Osteocyte (in vitro differentiated cells): ENCODE data around the gene TOMM22. TPM values are rescaled to one million over a fixed set of nuclear protein-coding genes. Genes with fewer than 3 reads are reported as not detected.
A peak's percentile ranks its signal among the peaks of the same experiment; 100 is the strongest.

Experiments
- DNase-seq: peaks from one replicate; pipeline ENCODE4 v3.0.0; 2021; ENCODE audit warnings: mixed read lengths; ENCODE audit not compliant: unreplicated experiment; ENCODE audit errors: extremely low spot score
- H3K27ac Mint-ChIP-seq: one replicate; pipeline ENCODE4 v1.8.0; 2021; ENCODE audit warnings: mild to moderate bottlenecking, mixed read lengths; ENCODE audit not compliant: unreplicated experiment
- H3K27me3 Mint-ChIP-seq: one replicate; pipeline ENCODE4 v1.8.0; 2021; ENCODE audit warnings: mixed read lengths; ENCODE audit not compliant: unreplicated experiment
- H3K36me3 Mint-ChIP-seq: one replicate; pipeline ENCODE4 v1.8.0; 2021; ENCODE audit warnings: mixed read lengths; ENCODE audit not compliant: unreplicated experiment
- H3K4me1 Mint-ChIP-seq: one replicate; pipeline ENCODE4 v1.8.0; 2021; ENCODE audit warnings: mixed read lengths; ENCODE audit not compliant: unreplicated experiment
- H3K4me3 Mint-ChIP-seq: one replicate; pipeline ENCODE4 v1.8.0; 2021; ENCODE audit warnings: mild to moderate bottlenecking, moderate library complexity, mixed read lengths; ENCODE audit not compliant: unreplicated experiment
- H3K9me3 Mint-ChIP-seq: one replicate; pipeline ENCODE4 v1.8.0; 2021; ENCODE audit warnings: mixed read lengths; ENCODE audit not compliant: unreplicated experiment
- CTCF ChIP-seq: fragments of 200-600 bp; sonication (generic); IDR thresholded peaks from 2 replicates; pipeline ENCODE4 v1.5.0; 2021; ENCODE audit warnings: antibody characterized with exemption, mild to moderate bottlenecking, moderate library complexity
- total RNA-seq: library from RNA; stranded (reverse); gene quantifications from 2 replicates; pipeline ENCODE4 v1.2.1, GENCODE V29; 2021

Gene TOMM22
- total RNA-seq, 1 donor from 2014 or later: 61.0 TPM

- peaks cover 9% of the 10 kb centered on the region for H3K36me3 Mint-ChIP-seq
- H3K4me1 Mint-ChIP-seq: peaks cover 61% of the 10 kb centered on the region
- no peak overlapping the region for H3K27ac Mint-ChIP-seq
- H3K4me3 Mint-ChIP-seq: no peak overlapping the region
- no peaks in the 10 kb centered on the region for H3K27me3 Mint-ChIP-seq
- TF ChIP-seq CTCF: no peak
- no peak for DNase-seq
- no peaks in the 10 kb centered on the region for H3K9me3 Mint-ChIP-seq
Measured at GRCh38 chr22:38710866-38711265, 29.1 kb downstream of the TOMM22 start.

GRCh38 chr22:38712486-38713207 is 30.9 kb downstream of the TOMM22 start:
- TF ChIP-seq CTCF: no peak
- Mint-ChIP-seq H3K4me3 (no peak overlapping the region), H3K27me3 (no peaks in the 10 kb centered on the region), H3K4me1 (peaks cover 64% of the 10 kb centered on the region), H3K36me3 (peaks cover 17% of the 10 kb centered on the region), H3K27ac (peak overlapping the region; percentile 41), H3K9me3 (no peaks in the 10 kb centered on the region)
- no peak for DNase-seq

- Mint-ChIP-seq H3K36me3 (peaks cover 17% of the 10 kb centered on the region), H3K9me3 (no peaks in the 10 kb centered on the region), H3K27ac (peak overlapping the region; percentile 60), H3K27me3 (no peaks in the 10 kb centered on the region), H3K4me1 (peaks cover 64% of the 10 kb centered on the region), H3K4me3 (no peak overlapping the region)
- TF ChIP-seq CTCF: no peak
- no peak for DNase-seq
Measured at GRCh38 chr22:38713921-38714320, 32.2 kb downstream of the TOMM22 start.

- DNase-seq: no peak
- H3K9me3 Mint-ChIP-seq: no peaks in the 10 kb centered on the region
- no peak overlapping the region for H3K4me3 Mint-ChIP-seq
- no peak for TF ChIP-seq CTCF
- H3K27me3 Mint-ChIP-seq: no peaks in the 10 kb centered on the region
- H3K4me1 Mint-ChIP-seq: peaks cover 71% of the 10 kb centered on the region
- peak overlapping the region; percentile 64 for H3K27ac Mint-ChIP-seq
- peaks cover 17% of the 10 kb centered on the region for H3K36me3 Mint-ChIP-seq
Measured at GRCh38 chr22:38715176-38715764, 33.5 kb downstream of the TOMM22 start.

GRCh38 chr22:38715852-38716251 is 34.1 kb downstream of the TOMM22 start:
- Mint-ChIP-seq H3K36me3 (peaks cover 15% of the 10 kb centered on the region), H3K9me3 (no peaks in the 10 kb centered on the region), H3K27ac (peak overlapping the region; percentile 64), H3K27me3 (no peaks in the 10 kb centered on the region), H3K4me3 (no peak overlapping the region), H3K4me1 (peaks cover 71% of the 10 kb centered on the region)
- TF ChIP-seq CTCF: no peak
- DNase-seq: no peak
